Endothelial cell of umbilical vein (primary cell): Measurements from ENCODE around the gene RPAP3. TPM values are rescaled to one million over a fixed set of nuclear protein-coding genes. Genes with fewer than 3 reads are reported as not detected.
"Not testable (repeated sequence)": the region's sequence is repeated elsewhere in the genome, so short reads cannot be mapped to it uniquely, and the experiment has no call there.

Experiments used
- BruUV-seq: library from RNA; stranded (reverse); fragments of 400-500 nt; replicated peaks from 2 replicates; lab custom pipeline; 2021; lab: Mats Ljungman, UMichigan
- CTCF ChIA-PET: fragments of 300-600, 350-600 bp; sonication (Branson Sonifier 250); formaldehyde crosslinking; loops from one replicate; lab custom pipeline; 2021; ENCODE audit warnings: antibody characterized with exemption, inconsistent platforms; lab: Charles Lee
- POLR2A ChIA-PET: fragments of 300-600, 350-600 bp; sonication (Branson Sonifier 250); formaldehyde crosslinking; loops from one replicate; lab custom pipeline; 2021; ENCODE audit warnings: antibody characterized with exemption, inconsistent platforms; lab: Charles Lee
- DNase-seq: peaks from one replicate; pipeline ENCODE4 v3.0.0-alpha.2; 2011; ENCODE audit warnings: low read depth, low spot score
- FAIRE-seq: peaks from 2 replicates; lab custom pipeline; 2011; peaks lifted over from hg19 to GRCh38; lab: Jason Lieb, UNC
- H2AFZ ChIP-seq: 2 replicates; pipeline ENCODE4 v1.6.0; 2012; ENCODE audit warnings: low read depth, low read length, control low read depth, inconsistent platforms
- H3K27ac ChIP-seq: 2 replicates; pipeline ENCODE4 v1.5.1; 2011; ENCODE audit warnings: low read depth, mild to moderate bottlenecking, control low read depth, low read length, moderate library complexity; ENCODE audit not compliant: insufficient read depth
- H3K27me3 ChIP-seq, 2 experiments: 2 replicates each; pipeline versions ENCODE4 v1.6.0 to v1.6.1; 2011; ENCODE audit warnings: low read length in 2 of 2, mixed read lengths in 1 of 2; ENCODE audit not compliant: control insufficient read depth in 2 of 2, insufficient read depth in 2 of 2
- H3K36me3 ChIP-seq, 2 experiments: 2 replicates in 1 of 2; 3 replicates in 1 of 2; pipeline ENCODE4 v1.5.1; 2011; ENCODE audit warnings: low read length in 2 of 2, mild to moderate bottlenecking in 1 of 2, moderate library complexity in 1 of 2; ENCODE audit not compliant: control insufficient read depth in 2 of 2, insufficient read depth in 2 of 2; ENCODE audit errors: extremely low read depth in 1 of 2
- H3K4me1 ChIP-seq: 3 replicates; pipeline ENCODE4 v1.5.1; 2011; ENCODE audit warnings: mild to moderate bottlenecking, low read length; ENCODE audit not compliant: control insufficient read depth, insufficient read depth; ENCODE audit errors: extremely low read depth
- H3K4me2 ChIP-seq: 2 replicates; pipeline ENCODE4 v1.6.1; 2011; ENCODE audit warnings: low read length, control low read depth, mixed read lengths; ENCODE audit not compliant: insufficient read depth
- H3K4me3 ChIP-seq, 3 experiments: fragments of 200-600 bp in 1 of 3; sonication (generic), shearing (Covaris generic) in 1 of 3; replicated peaks in 1 of 3; 2 replicates each; pipeline ENCODE4 v1.5.1; 2011 to 2016; ENCODE audit warnings: control low read depth in 3 of 3, low read length in 3 of 3, mild to moderate bottlenecking in 2 of 3, inconsistent platforms in 1 of 3, low read depth in 1 of 3, moderate library complexity in 1 of 3; ENCODE audit not compliant: insufficient read depth in 1 of 3
- H3K79me2 ChIP-seq: 2 replicates; pipeline ENCODE4 v1.6.0; 2012; ENCODE audit warnings: low read length, inconsistent platforms; ENCODE audit not compliant: control insufficient read depth, insufficient read depth
- H3K9ac ChIP-seq: replicated peaks from 2 replicates; pipeline ENCODE3; 2011; ENCODE audit warnings: low read length, control low read depth; ENCODE audit not compliant: insufficient read depth; ENCODE audit errors: extremely low read depth
- H3K9me1 ChIP-seq: replicated peaks from 3 replicates; pipeline ENCODE4 v1.6.0; 2011; ENCODE audit warnings: mild to moderate bottlenecking, low read length; ENCODE audit not compliant: control insufficient read depth, insufficient read depth; ENCODE audit errors: extremely low read depth
- H3K9me3 ChIP-seq: replicated peaks from 2 replicates; pipeline ENCODE4 v1.5.1; 2012; ENCODE audit warnings: low read length, inconsistent platforms; ENCODE audit not compliant: control insufficient read depth, insufficient read depth
- H4K20me1 ChIP-seq: replicated peaks from 2 replicates; pipeline ENCODE3; 2011; ENCODE audit warnings: mild to moderate bottlenecking, low read length; ENCODE audit not compliant: control insufficient read depth, insufficient read depth; ENCODE audit errors: extremely low read depth
- EZH2 ChIP-seq: IDR thresholded peaks from 2 replicates; pipeline ENCODE4 v1.6.1; 2012; ENCODE audit warnings: borderline replicate concordance, low read depth, mild to moderate bottlenecking, moderate library complexity, low read length, inconsistent platforms; ENCODE audit not compliant: severe bottlenecking
- FOS ChIP-seq: IDR thresholded peaks from 2 replicates; pipeline ENCODE4 v1.6.1; 2011; ENCODE audit warnings: mild to moderate bottlenecking, low read length, moderate library complexity, borderline replicate concordance; ENCODE audit not compliant: insufficient read depth
- GATA2 ChIP-seq: IDR thresholded peaks from 2 replicates; pipeline ENCODE4 v1.7.0; 2011; ENCODE audit warnings: low read depth, mild to moderate bottlenecking, moderate library complexity, mixed read lengths, low read length; ENCODE audit not compliant: insufficient read length, insufficient read depth
- JUN ChIP-seq: IDR thresholded peaks from 2 replicates; pipeline ENCODE4 v1.6.1; 2011; ENCODE audit warnings: borderline replicate concordance, low read depth; ENCODE audit not compliant: insufficient read length, insufficient read depth
- MAX ChIP-seq: IDR thresholded peaks from 2 replicates; pipeline ENCODE4 v1.6.1; 2011; ENCODE audit not compliant: insufficient read depth, insufficient read length
- MYC ChIP-seq: IDR thresholded peaks from one replicate; pipeline ENCODE4 v1.6.1; 2011; ENCODE audit warnings: mild to moderate bottlenecking, low read depth, low read length
- POLR2A ChIP-seq: IDR thresholded peaks from 2 replicates; pipeline ENCODE4 v1.6.1; 2012; ENCODE audit warnings: low read depth, mild to moderate bottlenecking, control low read depth, low read length
- POLR2AphosphoS5 ChIP-seq: IDR thresholded peaks from 2 replicates; pipeline ENCODE4 v1.6.1; 2012; ENCODE audit warnings: low read depth, mild to moderate bottlenecking, control low read depth, low read length, moderate library complexity; ENCODE audit not compliant: insufficient read depth
- dilution Hi-C: fragments of 300-500 bp; cut with MboI; formaldehyde crosslinking; loops from one replicate; pipeline ENCODE4 v1.15.0; 2019; ENCODE audit warnings: low sequenced_read_pairs; ENCODE audit not compliant: extremely low pct_ligation_motif_present
- intact Hi-C: fragments of 100-400 bp; cut with micrococcal nuclease; formaldehyde crosslinking; loops from one replicate; pipeline ENCODE4 v1.10.0; 2022
- polyA plus RNA-seq, 4 experiments: library from polyadenylated mRNA; depleted of rRNA in 3 of 4; stranded (reverse) in 3 of 4; unstranded in 1 of 4; fragments of >200 nt; gene quantifications; 2 replicates each; pipeline versions ENCODE4 v1.2.1 to v1.2.3, GENCODE V29; 2011 to 2012; ENCODE audit warnings: missing spikeins in 1 of 4
- total RNA-seq: library from RNA; stranded (reverse); gene quantifications from 2 replicates; pipeline ENCODE4 v1.2.3, GENCODE V29; 2021
- TF ChIP-seq, protein P1 (sequence below), 2 donors: IDR thresholded peaks; 1 replicate in 1 of 2; 2 replicates in 1 of 2; pipeline ENCODE4 v1.5.1; 2011; ENCODE audit warnings: low read length in 2 of 2, mild to moderate bottlenecking in 2 of 2, moderate library complexity in 2 of 2, control low read depth in 1 of 2, inconsistent platforms in 1 of 2, low read depth in 1 of 2; ENCODE audit not compliant: insufficient read depth in 1 of 2; ENCODE audit errors: extremely low read depth in 1 of 2

Gene RPAP3
- total and polyA plus RNA-seq, 2 donors (not counting 3 experiments of a cell fraction or from before 2014, with no cell fraction given), result 3.9 to 29.8 TPM

- H3K9me3 ChIP-seq, result no peaks in the 10 kb centered on the region
- no peak for DNase-seq
- no peaks in the 10 kb centered on the region for H3K79me2 ChIP-seq
- H3K27ac ChIP-seq, result no peak overlapping the region
- H3K4me1 ChIP-seq, result no peaks in the 10 kb centered on the region
- TF ChIP-seq POLR2A, result no peak
- TF ChIP-seq MYC, result no peak
- no peak for TF ChIP-seq EZH2
- no peak for TF ChIP-seq GATA2
- no peak for TF ChIP-seq MAX
- no peak for TF ChIP-seq POLR2AphosphoS5
- no peak for TF ChIP-seq FOS
- TF ChIP-seq JUN, result no peak
- TF ChIP-seq, protein P1, sequence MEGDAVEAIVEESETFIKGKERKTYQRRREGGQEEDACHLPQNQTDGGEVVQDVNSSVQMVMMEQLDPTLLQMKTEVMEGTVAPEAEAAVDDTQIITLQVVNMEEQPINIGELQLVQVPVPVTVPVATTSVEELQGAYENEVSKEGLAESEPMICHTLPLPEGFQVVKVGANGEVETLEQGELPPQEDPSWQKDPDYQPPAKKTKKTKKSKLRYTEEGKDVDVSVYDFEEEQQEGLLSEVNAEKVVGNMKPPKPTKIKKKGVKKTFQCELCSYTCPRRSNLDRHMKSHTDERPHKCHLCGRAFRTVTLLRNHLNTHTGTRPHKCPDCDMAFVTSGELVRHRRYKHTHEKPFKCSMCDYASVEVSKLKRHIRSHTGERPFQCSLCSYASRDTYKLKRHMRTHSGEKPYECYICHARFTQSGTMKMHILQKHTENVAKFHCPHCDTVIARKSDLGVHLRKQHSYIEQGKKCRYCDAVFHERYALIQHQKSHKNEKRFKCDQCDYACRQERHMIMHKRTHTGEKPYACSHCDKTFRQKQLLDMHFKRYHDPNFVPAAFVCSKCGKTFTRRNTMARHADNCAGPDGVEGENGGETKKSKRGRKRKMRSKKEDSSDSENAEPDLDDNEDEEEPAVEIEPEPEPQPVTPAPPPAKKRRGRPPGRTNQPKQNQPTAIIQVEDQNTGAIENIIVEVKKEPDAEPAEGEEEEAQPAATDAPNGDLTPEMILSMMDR (IDR thresholded peaks at IDR 0.05; ENCODE audit: extremely low read depth in 1 of 2, insufficient read depth in 1 of 2, low read depth in 1 of 2, low read length in 2 of 2), result no peak
- no peak overlapping the region for H2AFZ ChIP-seq
- ChIA-PET CTCF (interaction anchor here (0.6 to 2.8 kb wide), 6 partner anchors 11 to 1400 kb away, joined by 3 to 13 read pairs (median 4); no protein-coding TSS in a partner anchor), POLR2A (no interaction called here)
- dilution Hi-C loops, result no loop called here
- H3K9me1 ChIP-seq, result no peaks in the 10 kb centered on the region
- H3K36me3 ChIP-seq, result no peaks in the 10 kb centered on the region
- intact Hi-C loops, result no loop called here
- no peaks in the 10 kb centered on the region for H4K20me1 ChIP-seq
- BruUV-seq, result no TSS peak
- no peak overlapping the region for H3K4me2 ChIP-seq
- no peaks in the 10 kb centered on the region for H3K27me3 ChIP-seq
- no peak for FAIRE-seq
- no peak overlapping the region for H3K4me3 ChIP-seq
- no peak overlapping the region for H3K9ac ChIP-seq
Observed at GRCh38 chr12:47648056-47648579, 57.7 kb downstream of the RPAP3 start.

DNA sequence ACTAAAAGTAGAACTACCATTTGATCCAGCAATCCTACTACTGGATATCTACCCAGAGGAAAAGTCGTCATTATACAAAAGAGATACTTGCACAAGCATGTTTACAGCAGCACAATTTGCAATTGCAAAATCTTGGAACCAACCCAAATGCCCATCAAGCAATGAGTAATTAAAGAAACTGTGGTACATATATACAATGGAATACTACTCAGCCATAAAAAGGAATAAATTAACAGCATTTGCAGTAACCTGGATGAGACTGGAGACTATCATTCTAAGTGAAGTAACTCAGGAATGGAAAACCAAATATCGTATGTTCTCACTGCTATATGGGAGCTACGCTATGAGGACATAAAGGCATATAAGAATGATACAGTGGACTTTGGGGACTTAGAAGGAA, 63.5 kb downstream of the RPAP3 start:
- not testable (repeated sequence) for FAIRE-seq

More for the DNA sequence above, 63.5 kb downstream of the RPAP3 start:
- H3K4me3 ChIP-seq, H3K27me3 ChIP-seq, BruUV-seq, H4K20me1 ChIP-seq, POLR2A ChIA-PET, H3K4me2 ChIP-seq, H3K4me1 ChIP-seq, H3K36me3 ChIP-seq, dilution Hi-C loops, DNase-seq, H3K9ac ChIP-seq, H2AFZ ChIP-seq, H3K27ac ChIP-seq, H3K9me3 ChIP-seq, H3K79me2 ChIP-seq, H3K9me1 ChIP-seq, CTCF ChIA-PET, intact Hi-C loops: not testable (repeated sequence)
